NK-92 treated with Interleukin-12 subunit alpha and Interleukin-12 subunit beta, amount 100 ng/mL, for 24 hours (cell line): ENCODE results near the gene ORAI2.
A peak's percentile ranks its signal among the peaks of the same experiment; 100 is the strongest.

Source experiments
- DNase-seq: peaks from one replicate; lab custom pipeline; 2025; lab: John Stamatoyannopoulos, UW

The ORAI2 gene

GRCh38 chr7:102415685-102416225 lies 17.6 kb upstream of the ORAI2 start:
- DNase-seq, result peak; percentile 78

GRCh38 chr7:102416406-102416805 lies 17.0 kb upstream of the ORAI2 start:
- DNase-seq, result no peak

- no peak for DNase-seq
Measured at GRCh38 chr7:102417105-102417504, 16.3 kb upstream of the ORAI2 start.

GRCh38 chr7:102418592-102418991 lies 14.8 kb upstream of the ORAI2 start:
- no peak for DNase-seq

- no peak for DNase-seq
Measured at GRCh38 chr7:102421706-102422240, 11.6 kb upstream of the ORAI2 start.

GRCh38 chr7:102424129-102424551 lies 9.2 kb upstream of the ORAI2 start:
- no peak for DNase-seq

- no peak for DNase-seq
Measured at GRCh38 chr7:102424787-102425218, 8.6 kb upstream of the ORAI2 start.

- no peak for DNase-seq
Measured at GRCh38 chr7:102425639-102426267, 7.6 kb upstream of the ORAI2 start.

- DNase-seq, result no peak
Measured at GRCh38 chr7:102426268-102427018, 6.9 kb upstream of the ORAI2 start.

GRCh38 chr7:102427019-102427405 lies 6.4 kb upstream of the ORAI2 start:
- no peak for DNase-seq

GRCh38 chr7:102429141-102429899 lies 4.1 kb upstream of the ORAI2 start:
- no peak for DNase-seq

- no peak for DNase-seq
Measured at GRCh38 chr7:102431617-102432298, 1.6 kb upstream of the ORAI2 start.

GRCh38 chr7:102432442-102433218 lies 745 bp upstream of the ORAI2 start:
- DNase-seq, result no peak

GRCh38 chr7:102434039-102434486 lies 688 bp downstream of the ORAI2 start:
- no peak for DNase-seq

- DNase-seq, result no peak
Measured at GRCh38 chr7:102436118-102436517, 2.7 kb downstream of the ORAI2 start.

GRCh38 chr7:102439963-102440795 lies 6.8 kb downstream of the ORAI2 start:
- DNase-seq, result no peak

- no peak for DNase-seq
Measured at GRCh38 chr7:102444961-102445673, 11.7 kb downstream of the ORAI2 start.

GRCh38 chr7:102445674-102446071 lies 12.3 kb downstream of the ORAI2 start:
- DNase-seq, result no peak
